CD14-positive monocyte (primary cell): ENCODE data around the gene SF3A2. TPM values are rescaled to one million over a fixed set of nuclear protein-coding genes. Genes with fewer than 3 reads are reported as not detected.
A peak's percentile ranks its signal among the peaks of the same experiment; 100 is the strongest.

ENCODE experiments used
- DNase-seq, 3 donors: peaks; one replicate each; pipeline ENCODE4 v3.0.0-alpha.2; 2011 to 2022
- H2AFZ ChIP-seq: 2 replicates; pipeline ENCODE4 v1.6.0; 2012; ENCODE audit warnings: mild to moderate bottlenecking, low read depth, low read length, inconsistent platforms; ENCODE audit not compliant: insufficient read depth, poor library complexity, severe bottlenecking
- H3K27ac ChIP-seq, 2 donors: 1 replicate in 1 of 2; 2 replicates in 1 of 2; pipeline ENCODE4 v1.5.1; 2012 to 2013; ENCODE audit warnings: low read length in 2 of 2, control low read depth in 1 of 2, inconsistent platforms in 1 of 2, low read depth in 1 of 2, mild to moderate bottlenecking in 1 of 2
- H3K27me3 ChIP-seq, 2 donors: one replicate each; pipeline versions ENCODE4 v1.6.0 to v1.6.1; 2011 to 2013; ENCODE audit warnings: low read length in 2 of 2; ENCODE audit not compliant: control insufficient read depth in 2 of 2, insufficient read depth in 2 of 2
- H3K36me3 ChIP-seq, 2 donors: replicated peaks in 1 of 2; 1 replicate in 1 of 2; 2 replicates in 1 of 2; pipeline versions ENCODE4 v1.5.1 to v1.6.1; 2012 to 2013; ENCODE audit warnings: low read length in 2 of 2, control low read depth in 1 of 2, inconsistent platforms in 1 of 2, mild to moderate bottlenecking in 1 of 2; ENCODE audit not compliant: insufficient read depth in 2 of 2, control insufficient read depth in 1 of 2
- H3K4me1 ChIP-seq, 2 donors: 1 replicate in 1 of 2; 2 replicates in 1 of 2; pipeline versions ENCODE4 v1.5.1 to v1.6.1; 2012 to 2013; ENCODE audit warnings: low read length in 2 of 2, control low read depth in 1 of 2, inconsistent platforms in 1 of 2, mild to moderate bottlenecking in 1 of 2, moderate library complexity in 1 of 2; ENCODE audit not compliant: insufficient read depth in 2 of 2, control insufficient read depth in 1 of 2
- H3K4me2 ChIP-seq: replicated peaks from 2 replicates; pipeline ENCODE3; 2012; ENCODE audit warnings: low read length, moderate library complexity, mild to moderate bottlenecking; ENCODE audit not compliant: poor library complexity, severe bottlenecking; ENCODE audit errors: extremely low read depth
- H3K4me3 ChIP-seq, 3 experiments: fragments of 200-600 bp in 1 of 3; sonication (generic) in 1 of 3; replicated peaks in 1 of 3; 1 replicate in 2 of 3; 2 replicates in 1 of 3; pipeline ENCODE4 v1.5.1; 2011 to 2013; ENCODE audit warnings: low read length in 3 of 3, mild to moderate bottlenecking in 3 of 3, control low read depth in 2 of 3, low read depth in 2 of 3, inconsistent platforms in 1 of 3, moderate library complexity in 1 of 3
- H3K79me2 ChIP-seq: 2 replicates; pipeline ENCODE4 v1.6.0; 2012; ENCODE audit warnings: mild to moderate bottlenecking, control low read depth, inconsistent platforms, low read length, moderate library complexity; ENCODE audit not compliant: insufficient read depth
- H3K9ac ChIP-seq: 2 replicates; pipeline ENCODE4 v1.6.0; 2017; ENCODE audit warnings: low read length, mild to moderate bottlenecking; ENCODE audit not compliant: insufficient read depth, poor library complexity, severe bottlenecking
- H3K9me3 ChIP-seq, 2 donors: replicated peaks in 1 of 2; 1 replicate in 1 of 2; 2 replicates in 1 of 2; pipeline versions ENCODE4 v1.5.1 to v1.6.1; 2012 to 2013; ENCODE audit warnings: low read length in 2 of 2, control low read depth in 1 of 2; ENCODE audit not compliant: control insufficient read depth in 1 of 2, insufficient read depth in 1 of 2
- H4K20me1 ChIP-seq: 2 replicates; pipeline ENCODE4 v1.6.0; 2012; ENCODE audit warnings: mild to moderate bottlenecking, low read length, control low read depth, moderate library complexity; ENCODE audit not compliant: insufficient read depth
- H3K27ac Mint-ChIP-seq, 7 donors: one replicate each; pipeline ENCODE4 v1.8.0; 2020; ENCODE audit warnings: mild to moderate bottlenecking in 7 of 7, mixed read lengths in 7 of 7, moderate library complexity in 6 of 7, inconsistent platforms in 2 of 7
- H3K27me3 Mint-ChIP-seq, 3 donors: one replicate each; pipeline ENCODE4 v1.8.0; 2021 to 2022; ENCODE audit warnings: low read depth in 3 of 3, mild to moderate bottlenecking in 3 of 3, mixed read lengths in 3 of 3, moderate library complexity in 3 of 3, inconsistent platforms in 1 of 3
- H3K36me3 Mint-ChIP-seq, 2 donors: one replicate each; pipeline ENCODE4 v1.8.0; 2020; ENCODE audit warnings: mixed read lengths in 2 of 2, inconsistent platforms in 1 of 2, mild to moderate bottlenecking in 1 of 2
- H3K4me1 Mint-ChIP-seq: one replicate; pipeline ENCODE4 v1.8.0; 2020; ENCODE audit warnings: mild to moderate bottlenecking, mixed read lengths
- H3K4me3 Mint-ChIP-seq, 2 donors: one replicate each; pipeline ENCODE4 v1.8.0; 2020; ENCODE audit warnings: mild to moderate bottlenecking in 2 of 2, mixed read lengths in 2 of 2, moderate library complexity in 1 of 2
- H3K9me3 Mint-ChIP-seq, 7 donors: one replicate each; pipeline ENCODE4 v1.8.0; 2020 to 2022; ENCODE audit warnings: mixed read lengths in 7 of 7, mild to moderate bottlenecking in 6 of 7, moderate library complexity in 6 of 7, inconsistent platforms in 2 of 7
- WGBS: methylation state at CpG from one replicate; pipeline ENCODE4 v1.1.5; 2013; ENCODE audit warnings: missing lambda C conversion rate; ENCODE audit not compliant: insufficient coverage; 5-methylcytosine and 5-hydroxymethylcytosine counted together
- intact Hi-C, 2 donors: fragments of 100-400 bp; cut with micrococcal nuclease; formaldehyde crosslinking; loops; one replicate each; pipeline versions ENCODE4 v1.15.0 to v1.15.1; 2023
- polyA plus RNA-seq, 3 donors: library from polyadenylated mRNA; depleted of rRNA in 1 of 3; unstranded in 2 of 3; stranded (reverse) in 1 of 3; fragments of 300-500 nt in 2 of 3; fragments of >200 nt in 1 of 3; fragmentation: Illumina TruSeq in 2 of 3; gene quantifications; 1 replicate in 2 of 3; 2 replicates in 1 of 3; pipeline ENCODE4 v1.2.3, GENCODE V29; 2012 to 2021
- TF ChIP-seq, protein P1 (sequence below): fragments of 200-600 bp; IDR thresholded peaks from one replicate; pipeline ENCODE4 v1.8.0; 2022; ENCODE audit warnings: antibody characterized with exemption, mild to moderate bottlenecking

SF3A2 gene
- polyA plus RNA-seq, 3 donors = 8.0 to 70.8 (median 11.6) TPM

- peaks cover 0 to 3% (median 0%) of the 10 kb centered on the region in 7 donors for H3K9me3 Mint-ChIP-seq
- WGBS = 1% methylated on average over 82 of the region's 82 CpGs
- H3K4me1 ChIP-seq = peaks cover 52 to 84% of the 10 kb centered on the region in 2 donors
- peak overlapping the region; percentile 85 for H3K4me2 ChIP-seq
- peak overlapping the region; percentile 92 for H3K9ac ChIP-seq
- H3K27me3 ChIP-seq = no peaks in the 10 kb centered on the region
- H3K4me3 Mint-ChIP-seq = peak overlapping the region; percentile 84 to 87
- H2AFZ ChIP-seq = peak overlapping the region; percentile 59
- no peaks in the 10 kb centered on the region for H3K9me3 ChIP-seq
- no peak for DNase-seq
- peaks cover 73% of the 10 kb centered on the region for H3K4me1 Mint-ChIP-seq
- peaks cover 43% of the 10 kb centered on the region for H3K79me2 ChIP-seq
- intact Hi-C loops = no loop called here
- H4K20me1 ChIP-seq = peaks cover 52% of the 10 kb centered on the region
- H3K4me3 ChIP-seq = peak overlapping the region; percentile 38 to 82 (median 58)
- peaks cover 25 to 41% of the 10 kb centered on the region in 2 donors for H3K36me3 Mint-ChIP-seq
- peaks cover 14 to 32% of the 10 kb centered on the region in 2 donors for H3K36me3 ChIP-seq
- TF ChIP-seq, protein P1, sequence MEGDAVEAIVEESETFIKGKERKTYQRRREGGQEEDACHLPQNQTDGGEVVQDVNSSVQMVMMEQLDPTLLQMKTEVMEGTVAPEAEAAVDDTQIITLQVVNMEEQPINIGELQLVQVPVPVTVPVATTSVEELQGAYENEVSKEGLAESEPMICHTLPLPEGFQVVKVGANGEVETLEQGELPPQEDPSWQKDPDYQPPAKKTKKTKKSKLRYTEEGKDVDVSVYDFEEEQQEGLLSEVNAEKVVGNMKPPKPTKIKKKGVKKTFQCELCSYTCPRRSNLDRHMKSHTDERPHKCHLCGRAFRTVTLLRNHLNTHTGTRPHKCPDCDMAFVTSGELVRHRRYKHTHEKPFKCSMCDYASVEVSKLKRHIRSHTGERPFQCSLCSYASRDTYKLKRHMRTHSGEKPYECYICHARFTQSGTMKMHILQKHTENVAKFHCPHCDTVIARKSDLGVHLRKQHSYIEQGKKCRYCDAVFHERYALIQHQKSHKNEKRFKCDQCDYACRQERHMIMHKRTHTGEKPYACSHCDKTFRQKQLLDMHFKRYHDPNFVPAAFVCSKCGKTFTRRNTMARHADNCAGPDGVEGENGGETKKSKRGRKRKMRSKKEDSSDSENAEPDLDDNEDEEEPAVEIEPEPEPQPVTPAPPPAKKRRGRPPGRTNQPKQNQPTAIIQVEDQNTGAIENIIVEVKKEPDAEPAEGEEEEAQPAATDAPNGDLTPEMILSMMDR = no peak
- H3K27me3 Mint-ChIP-seq = peaks cover 2 to 16% (median 13%) of the 10 kb centered on the region in 3 donors
- peak overlapping the region in 6 of 7 donors; percentile 20 to 96 (median 54) for H3K27ac Mint-ChIP-seq
- peak overlapping the region in 1 of 2 donors; percentile 96 for H3K27ac ChIP-seq
Observed at GRCh38 chr19:2290441-2291184, 54.0 kb downstream of the SF3A2 start.

GRCh38 chr19:2291185-2291751 lies 54.6 kb downstream of the SF3A2 start:
- Histone ChIP-seq H3K27me3 (no peaks in the 10 kb centered on the region), H3K79me2 (peaks cover 43% of the 10 kb centered on the region), H3K4me1 (peaks cover 52 to 80% of the 10 kb centered on the region in 2 donors), H3K4me2 (peak overlapping the region; percentile 85), H4K20me1 (peaks cover 59% of the 10 kb centered on the region), H3K4me3 (peak overlapping the region; percentile 38 to 82 (median 58)), H3K9me3 (no peaks in the 10 kb centered on the region), H3K9ac (peak overlapping the region; percentile 92), H3K27ac (peak overlapping the region in 1 of 2 donors; percentile 96), H3K36me3 (peaks cover 20 to 36% of the 10 kb centered on the region in 2 donors), H2AFZ (no peak overlapping the region)
- Mint-ChIP-seq H3K4me3 (peak overlapping the region; percentile 84 to 87), H3K27ac (peak overlapping the region in 2 of 7 donors; percentile 81 to 96), H3K9me3 (peaks cover 0 to 3% (median 0%) of the 10 kb centered on the region in 7 donors), H3K36me3 (peaks cover 28 to 48% of the 10 kb centered on the region in 2 donors), H3K27me3 (peaks cover 2 to 13% (median 11%) of the 10 kb centered on the region in 3 donors), H3K4me1 (peaks cover 71% of the 10 kb centered on the region)
- DNase-seq = no peak
- intact Hi-C loops = no loop called here
- TF ChIP-seq, protein P1 = no peak
- WGBS = 42% methylated on average over 58 of the region's 67 CpGs
